ENCODE results near the gene PCDH17. TPM values are rescaled to one million over a fixed set of nuclear protein-coding genes. Genes with fewer than 3 reads are reported as not detected.

PCDH17 gene
- total RNA-seq, 1 donor from 2014 or later, result 36.0 TPM

- H3K27ac ChIP-seq, result no peak overlapping the region
Observed at GRCh38 chr13:57637515-57637914, 6.0 kb downstream of the PCDH17 start.

GRCh38 chr13:57638186-57638890, 6.8 kb downstream of the PCDH17 start:
- H3K36me3 ChIP-seq, result no peaks in the 10 kb centered on the region
- DNase-seq (ENCODE audit: low spot score in 2 of 2), result no peak
- no peak overlapping the region for H3K27ac ChIP-seq
- TF ChIP-seq CTCF (IDR thresholded peaks at IDR 0.05), result no peak
- no peaks in the 10 kb centered on the region for H3K9me3 ChIP-seq
- peaks cover 10% of the 10 kb centered on the region for H3K27me3 ChIP-seq
- H3K4me1 ChIP-seq, result no peaks in the 10 kb centered on the region
- intact Hi-C loops (cut with DNase I), result no loop called here
- H3K4me3 ChIP-seq, result no peak overlapping the region

More at GRCh38 chr13:57637515-57637914, 6.0 kb downstream of the PCDH17 start:
- intact Hi-C loops (cut with DNase I), result no loop called here
- TF ChIP-seq CTCF (IDR thresholded peaks at IDR 0.05), result no peak
- Histone ChIP-seq H3K4me1 (no peaks in the 10 kb centered on the region), H3K4me3 (no peak overlapping the region), H3K9me3 (no peaks in the 10 kb centered on the region), H3K36me3 (no peaks in the 10 kb centered on the region), H3K27me3 (peaks cover 16% of the 10 kb centered on the region)
- DNase-seq (ENCODE audit: low spot score in 2 of 2), result no peak

- no peak for TF ChIP-seq CTCF (IDR thresholded peaks at IDR 0.05)
- H3K27ac ChIP-seq, result no peak overlapping the region
- DNase-seq (ENCODE audit: low spot score in 2 of 2), result no peak
- H3K36me3 ChIP-seq, result no peaks in the 10 kb centered on the region
- H3K4me1 ChIP-seq, result no peaks in the 10 kb centered on the region
- intact Hi-C loops (cut with DNase I), result no loop called here
- no peaks in the 10 kb centered on the region for H3K27me3 ChIP-seq
- H3K4me3 ChIP-seq, result no peak overlapping the region
- no peaks in the 10 kb centered on the region for H3K9me3 ChIP-seq
Observed at GRCh38 chr13:57640607-57641006, 9.1 kb downstream of the PCDH17 start.

- no peak for DNase-seq (ENCODE audit: low spot score in 2 of 2)
- no peaks in the 10 kb centered on the region for H3K9me3 ChIP-seq
- no peak overlapping the region for H3K27ac ChIP-seq
- H3K4me1 ChIP-seq, result no peaks in the 10 kb centered on the region
- intact Hi-C loops (cut with DNase I), result no loop called here
- TF ChIP-seq CTCF (IDR thresholded peaks at IDR 0.05), result no peak
- no peaks in the 10 kb centered on the region for H3K36me3 ChIP-seq
- no peak overlapping the region for H3K4me3 ChIP-seq
- no peaks in the 10 kb centered on the region for H3K27me3 ChIP-seq
Observed at GRCh38 chr13:57641051-57641450, 9.5 kb downstream of the PCDH17 start.

- no peak overlapping the region for H3K27ac ChIP-seq
- intact Hi-C loops (cut with DNase I), result no loop called here
Observed at GRCh38 chr13:57644106-57644505, 12.6 kb downstream of the PCDH17 start.

More at GRCh38 chr13:57644106-57644505, 12.6 kb downstream of the PCDH17 start:
- DNase-seq (ENCODE audit: low spot score in 2 of 2), result no peak
- no peak for TF ChIP-seq CTCF (IDR thresholded peaks at IDR 0.05)
- Histone ChIP-seq H3K27me3 (no peaks in the 10 kb centered on the region), H3K4me1 (no peaks in the 10 kb centered on the region), H3K36me3 (no peaks in the 10 kb centered on the region), H3K4me3 (no peak overlapping the region), H3K9me3 (no peaks in the 10 kb centered on the region)
